BLaER1 (cell line): ENCODE results near the gene ARF6.
"Not testable (repeated sequence)": the region's sequence is repeated elsewhere in the genome, so short reads cannot be mapped to it uniquely, and the experiment has no call there.

Source experiments
- H3K27ac ChIP-seq: shearing (Covaris generic); formaldehyde crosslinking; 2 replicates; pipeline ENCODE4 v1.8.1; 2022
- H3K27me3 ChIP-seq: shearing (Covaris generic); formaldehyde crosslinking; 2 replicates; pipeline ENCODE4 v1.8.1; 2022
- H3K36me3 ChIP-seq: shearing (Covaris generic); formaldehyde crosslinking; 2 replicates; pipeline ENCODE4 v1.8.1; 2022
- H3K4me1 ChIP-seq: shearing (Covaris generic); formaldehyde crosslinking; 2 replicates; pipeline ENCODE4 v1.8.1; 2022
- H3K4me2 ChIP-seq: shearing (Covaris generic); formaldehyde crosslinking; 2 replicates; pipeline ENCODE4 v1.8.1; 2022
- H3K4me3 ChIP-seq: shearing (Covaris generic); formaldehyde crosslinking; 2 replicates; pipeline ENCODE4 v1.8.1; 2022
- H3K9ac ChIP-seq: shearing (Covaris generic); formaldehyde crosslinking; 2 replicates; pipeline ENCODE4 v1.8.1; 2022
- H3K9me3 ChIP-seq: shearing (Covaris generic); formaldehyde crosslinking; 2 replicates; pipeline ENCODE4 v1.8.1; 2022
- H4K20me1 ChIP-seq: shearing (Covaris generic); formaldehyde crosslinking; 2 replicates; pipeline ENCODE4 v1.8.1; 2022
- Cebpa-rat ChIP-seq: shearing (Covaris generic); IDR thresholded peaks from 2 replicates; pipeline ENCODE4 v1.8.1; 2022

The ARF6 gene

GRCh38 chr14:49860988-49861698, 31.7 kb upstream of the ARF6 start:
- no peaks in the 10 kb centered on the region; the same call in 1 of the 2 replicates for H3K9me3 ChIP-seq
- no peaks in the 10 kb centered on the region for H3K27me3 ChIP-seq
- no peak for TF ChIP-seq Cebpa-rat
- H4K20me1 ChIP-seq = no peaks in the 10 kb centered on the region
- peaks cover 54% of the 10 kb centered on the region for H3K4me1 ChIP-seq
- H3K36me3 ChIP-seq = no peaks in the 10 kb centered on the region
- H3K4me2 ChIP-seq = peak overlapping the region; percentile 98
- H3K9ac ChIP-seq = peak overlapping the region; percentile 87
- H3K27ac ChIP-seq = peak overlapping the region; percentile 79
- H3K4me3 ChIP-seq = peak overlapping the region; percentile 72

- H3K27me3 ChIP-seq = no peaks in the 10 kb centered on the region
- H3K4me2 ChIP-seq = peak overlapping the region; percentile 98
Observed at GRCh38 chr14:49861699-49862088, 31.2 kb upstream of the ARF6 start.

GRCh38 chr14:49862089-49862673, 30.7 kb upstream of the ARF6 start:
- TF ChIP-seq Cebpa-rat = no peak
- Histone ChIP-seq H3K4me2 (peak overlapping the region; percentile 98), H4K20me1 (no peaks in the 10 kb centered on the region), H3K27ac (peak overlapping the region; percentile 79), H3K4me3 (peak overlapping the region; percentile 72), H3K9me3 (no peaks in the 10 kb centered on the region; the same call in 1 of the 2 replicates), H3K36me3 (no peaks in the 10 kb centered on the region), H3K4me1 (peaks cover 47% of the 10 kb centered on the region), H3K27me3 (no peaks in the 10 kb centered on the region), H3K9ac (peak overlapping the region; percentile 87)

More at GRCh38 chr14:49861699-49862088, 31.2 kb upstream of the ARF6 start:
- no peak for TF ChIP-seq Cebpa-rat
- peak overlapping the region; percentile 87 for H3K9ac ChIP-seq
- peaks cover 52% of the 10 kb centered on the region for H3K4me1 ChIP-seq
- no peaks in the 10 kb centered on the region for H3K36me3 ChIP-seq
- peak overlapping the region; percentile 72 for H3K4me3 ChIP-seq
- H4K20me1 ChIP-seq = no peaks in the 10 kb centered on the region
- no peaks in the 10 kb centered on the region; the same call in 1 of the 2 replicates for H3K9me3 ChIP-seq
- peak overlapping the region; percentile 79 for H3K27ac ChIP-seq

GRCh38 chr14:49863487-49864281, 29.2 kb upstream of the ARF6 start:
- Histone ChIP-seq H3K27ac (peak overlapping the region; percentile 79), H3K4me1 (peaks cover 42% of the 10 kb centered on the region), H3K4me2 (peak overlapping the region; percentile 98), H3K9me3 (no peaks in the 10 kb centered on the region; the same call in 1 of the 2 replicates), H4K20me1 (no peaks in the 10 kb centered on the region), H3K9ac (peak overlapping the region; percentile 87), H3K36me3 (no peaks in the 10 kb centered on the region), H3K4me3 (peak overlapping the region; percentile 72), H3K27me3 (no peaks in the 10 kb centered on the region)
- no peak for TF ChIP-seq Cebpa-rat

- H4K20me1 ChIP-seq = no peaks in the 10 kb centered on the region
- H3K36me3 ChIP-seq = no peaks in the 10 kb centered on the region
- no peaks in the 10 kb centered on the region for H3K9me3 ChIP-seq
- no peak for TF ChIP-seq Cebpa-rat
- peaks cover 44% of the 10 kb centered on the region for H3K4me1 ChIP-seq
- no peak overlapping the region for H3K4me3 ChIP-seq
- no peaks in the 10 kb centered on the region for H3K27me3 ChIP-seq
- H3K4me2 ChIP-seq = no peak overlapping the region
- H3K9ac ChIP-seq = no peak overlapping the region
- H3K27ac ChIP-seq = no peak overlapping the region
Observed at GRCh38 chr14:49865431-49865859, 27.4 kb upstream of the ARF6 start.

- Histone ChIP-seq H3K9me3 (no peaks in the 10 kb centered on the region), H3K9ac (peak overlapping the region; percentile 83), H3K36me3 (no peaks in the 10 kb centered on the region), H3K4me3 (peak overlapping the region; percentile 69), H3K4me1 (peaks cover 35% of the 10 kb centered on the region), H4K20me1 (no peaks in the 10 kb centered on the region), H3K27me3 (no peaks in the 10 kb centered on the region), H3K27ac (peak overlapping the region; percentile 86), H3K4me2 (peak overlapping the region; percentile 93)
- no peak for TF ChIP-seq Cebpa-rat
Observed at GRCh38 chr14:49867831-49868719, 24.8 kb upstream of the ARF6 start.

GRCh38 chr14:49868720-49869114, 24.2 kb upstream of the ARF6 start:
- Histone ChIP-seq H3K27ac (no peak overlapping the region), H3K27me3 (no peaks in the 10 kb centered on the region)
- no peak for TF ChIP-seq Cebpa-rat

GRCh38 chr14:49870908-49871307, 22.0 kb upstream of the ARF6 start:
- no peaks in the 10 kb centered on the region for H3K36me3 ChIP-seq
- no peak overlapping the region for H3K4me3 ChIP-seq
- H3K27ac ChIP-seq = no peak overlapping the region
- no peaks in the 10 kb centered on the region for H3K27me3 ChIP-seq
- peaks cover 15% of the 10 kb centered on the region for H3K4me1 ChIP-seq
- no peak for TF ChIP-seq Cebpa-rat
- H3K9me3 ChIP-seq = no peaks in the 10 kb centered on the region
- H3K9ac ChIP-seq = no peak overlapping the region
- H3K4me2 ChIP-seq = no peak overlapping the region
- H4K20me1 ChIP-seq = no peaks in the 10 kb centered on the region

More at GRCh38 chr14:49868720-49869114, 24.2 kb upstream of the ARF6 start:
- Histone ChIP-seq H3K4me3 (peak overlapping the region; percentile 69), H4K20me1 (no peaks in the 10 kb centered on the region), H3K36me3 (no peaks in the 10 kb centered on the region), H3K4me1 (peaks cover 31% of the 10 kb centered on the region), H3K9me3 (no peaks in the 10 kb centered on the region), H3K9ac (peak overlapping the region; percentile 73), H3K4me2 (peak overlapping the region; percentile 85)

GRCh38 chr14:49873548-49873947, 19.3 kb upstream of the ARF6 start:
- H3K9ac ChIP-seq, H3K4me2 ChIP-seq, H3K27me3 ChIP-seq, H3K4me3 ChIP-seq, H3K9me3 ChIP-seq, H4K20me1 ChIP-seq, H3K27ac ChIP-seq, H3K4me1 ChIP-seq, H3K36me3 ChIP-seq: not testable (repeated sequence)
